ENCODE data around the gene NDN. TPM values are rescaled to one million over a fixed set of nuclear protein-coding genes. Genes with fewer than 3 reads are reported as not detected.
"Not testable (repeated sequence)": the region's sequence is repeated elsewhere in the genome, so short reads cannot be mapped to it uniquely, and the experiment has no call there.

The NDN gene
- polyA plus RNA-seq, 2 of the 4 experiments (the other 2 are of a cell fraction) = 0.08 to 0.67 TPM

- POLR2A ChIA-PET = no interaction called here
- ATAC-seq = no peak
- no peak for TF ChIP-seq RFX5 (IDR thresholded peaks at IDR 0.05)
- TF ChIP-seq CTCF (IDR thresholded peaks at IDR 0.05) = no peak
- TF ChIP-seq PBX3 (IDR thresholded peaks at IDR 0.05) = no peak
These were observed 47.8 kb upstream of the NDN start for GRCh38 chr15:23734862-23735261.

GRCh38 chr15:23713874-23714656, 27.0 kb upstream of the NDN start:
- FAIRE-seq; DNase-seq (ENCODE audit: low read depth in 1 of 2, low spot score in 1 of 2); CTCF ChIA-PET; H3K4me1 ChIP-seq; H3K27ac ChIP-seq; H3K4me3 ChIP-seq; H3K4me2 ChIP-seq; POLR2A ChIA-PET; ATAC-seq; H3K9me3 ChIP-seq: not testable (repeated sequence)
- WGBS (ENCODE audit: missing lambda C conversion rate) = 43% methylated on average over 13 of the region's 28 CpGs

More at GRCh38 chr15:23734862-23735261, 47.8 kb upstream of the NDN start:
- Histone ChIP-seq H3K4me2 (no peak overlapping the region), H3K4me1 (no peaks in the 10 kb centered on the region), H3K4me3 (no peak overlapping the region), H3K27ac (no peak overlapping the region), H3K9me3 (0 out of 3 replicates have a peak, but pooled peaks cover 2% of the 10 kb centered on the region)
- CTCF ChIA-PET = no interaction called here
- FAIRE-seq (no peak), DNase-seq (ENCODE audit: low read depth in 1 of 2, low spot score in 1 of 2) (no peak)
- 17% methylated on average over 4 of the region's 4 CpGs for WGBS (ENCODE audit: missing lambda C conversion rate)

- DNase-seq (ENCODE audit: low read depth in 1 of 2, low spot score in 1 of 2) (no peak), ATAC-seq (no peak), FAIRE-seq (no peak)
- CTCF ChIA-PET = no interaction called here
- Histone ChIP-seq H3K27ac (no peak overlapping the region), H3K4me1 (no peaks in the 10 kb centered on the region), H3K9me3 (no peaks in the 10 kb centered on the region), H3K4me2 (no peak overlapping the region), H3K4me3 (no peak overlapping the region)
- WGBS (ENCODE audit: missing lambda C conversion rate) = 8% methylated on average over 1 of the region's 1 CpG
- POLR2A ChIA-PET = no interaction called here
- no peak for TF ChIP-seq FOSB (CRISPR knock-in tag; IDR thresholded peaks at IDR 0.05)
- no peak for TF ChIP-seq EHF (CRISPR knock-in tag; IDR thresholded peaks at IDR 0.05)
These were observed 21.2 kb upstream of the NDN start for GRCh38 chr15:23708332-23708731.

- WGBS (ENCODE audit: missing lambda C conversion rate) = 0% methylated on average over 2 of the region's 2 CpGs
- H3K4me3 ChIP-seq = no peak overlapping the region
- ATAC-seq (no peak), FAIRE-seq (no peak), DNase-seq (ENCODE audit: low read depth in 1 of 2, low spot score in 1 of 2) (no peak)
- H3K9me3 ChIP-seq = no peaks in the 10 kb centered on the region
- H3K4me2 ChIP-seq = no peak overlapping the region
- H3K27ac ChIP-seq = no peak overlapping the region
- POLR2A ChIA-PET = no interaction called here
- CTCF ChIA-PET = no interaction called here
- no peaks in the 10 kb centered on the region for H3K4me1 ChIP-seq
- TF ChIP-seq HEYL (CRISPR knock-in tag; IDR thresholded peaks at IDR 0.05) (no peak), REST (IDR thresholded peaks at IDR 0.05) (no peak), EP300 (IDR thresholded peaks at IDR 0.05) (no peak), HOXB13 (CRISPR knock-in tag; IDR thresholded peaks at IDR 0.05; ENCODE audit: low read depth) (no peak), MYC (IDR thresholded peaks at IDR 0.05; ENCODE audit: borderline replicate concordance, low read length) (no peak), RAD21 (conservative IDR thresholded peaks at IDR 0.05 in 1 of 2, IDR thresholded peaks at IDR 0.05 in 1 of 2) (no peak)
These were observed 8.2 kb upstream of the NDN start for GRCh38 chr15:23695282-23695681.
